C4-2B (cell line): ENCODE data around the gene SCAP.

Source experiments
- CTCF ChIP-seq: fragments of 450-650 bp; conservative IDR thresholded peaks from 2 replicates; pipeline ENCODE4 v1.5.1; 2017; ENCODE audit warnings: mild to moderate bottlenecking
- ZFX ChIP-seq: fragments of 450-650 bp; IDR thresholded peaks from 2 replicates; pipeline ENCODE4 v1.6.1; 2017

GRCh38 chr3:47366833-47367232 is 108.9 kb downstream of the SCAP start:
- no peak for TF ChIP-seq CTCF
- TF ChIP-seq ZFX = no peak
